HL-60 (cell line): ENCODE data around the gene EYA2.
"Not testable (repeated sequence)": the region's sequence is repeated elsewhere in the genome, so short reads cannot be mapped to it uniquely, and the experiment has no call there.

Experiments used
- GABPA ChIP-seq: IDR thresholded peaks from 2 replicates; pipeline ENCODE4 v1.6.1; 2012; ENCODE audit warnings: low read depth
- POLR2AphosphoS5 ChIP-seq: IDR thresholded peaks from 2 replicates; pipeline ENCODE4 v1.6.1; 2012; ENCODE audit warnings: low read depth
- REST ChIP-seq: IDR thresholded peaks from 2 replicates; pipeline ENCODE4 v1.6.1; 2012; ENCODE audit warnings: low read depth; ENCODE audit not compliant: insufficient replicate concordance
- TF ChIP-seq, protein P1 (sequence below): IDR thresholded peaks from one replicate; pipeline ENCODE4 v1.5.1; 2011; ENCODE audit warnings: low read length, control low read depth, inconsistent platforms; ENCODE audit not compliant: insufficient read depth

DNA sequence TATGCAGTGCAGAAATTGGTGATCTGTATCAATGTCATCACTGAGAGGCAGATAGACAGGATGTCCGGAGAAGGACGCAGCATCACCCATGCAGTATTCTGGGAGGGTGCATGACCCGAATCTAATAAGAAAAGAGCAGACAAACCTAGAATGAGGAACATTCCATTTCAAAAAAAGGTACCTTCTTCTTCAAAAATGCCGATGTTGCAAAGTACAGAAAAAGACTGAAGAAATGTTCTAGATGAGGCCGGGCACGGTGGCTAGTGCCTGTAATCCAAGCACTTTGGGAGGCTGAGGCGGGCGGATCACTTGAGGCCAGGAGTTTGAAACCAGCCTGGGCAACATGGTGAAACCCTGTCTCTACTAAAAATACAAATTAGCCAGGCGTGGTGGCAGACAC is 28.2 kb downstream of the EYA2 start:
- TF ChIP-seq, protein P1, sequence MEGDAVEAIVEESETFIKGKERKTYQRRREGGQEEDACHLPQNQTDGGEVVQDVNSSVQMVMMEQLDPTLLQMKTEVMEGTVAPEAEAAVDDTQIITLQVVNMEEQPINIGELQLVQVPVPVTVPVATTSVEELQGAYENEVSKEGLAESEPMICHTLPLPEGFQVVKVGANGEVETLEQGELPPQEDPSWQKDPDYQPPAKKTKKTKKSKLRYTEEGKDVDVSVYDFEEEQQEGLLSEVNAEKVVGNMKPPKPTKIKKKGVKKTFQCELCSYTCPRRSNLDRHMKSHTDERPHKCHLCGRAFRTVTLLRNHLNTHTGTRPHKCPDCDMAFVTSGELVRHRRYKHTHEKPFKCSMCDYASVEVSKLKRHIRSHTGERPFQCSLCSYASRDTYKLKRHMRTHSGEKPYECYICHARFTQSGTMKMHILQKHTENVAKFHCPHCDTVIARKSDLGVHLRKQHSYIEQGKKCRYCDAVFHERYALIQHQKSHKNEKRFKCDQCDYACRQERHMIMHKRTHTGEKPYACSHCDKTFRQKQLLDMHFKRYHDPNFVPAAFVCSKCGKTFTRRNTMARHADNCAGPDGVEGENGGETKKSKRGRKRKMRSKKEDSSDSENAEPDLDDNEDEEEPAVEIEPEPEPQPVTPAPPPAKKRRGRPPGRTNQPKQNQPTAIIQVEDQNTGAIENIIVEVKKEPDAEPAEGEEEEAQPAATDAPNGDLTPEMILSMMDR = not testable (repeated sequence)
- TF ChIP-seq REST, POLR2AphosphoS5, GABPA: not testable (repeated sequence)
